Midbrain (tissue), 1 donor: ENCODE results near the gene TMEM51.

Source experiments
- DNase-seq: peaks from one replicate; lab custom pipeline; 2025; lab: John Stamatoyannopoulos, UW

TMEM51 gene

GRCh38 chr1:15196807-15197530 lies 43.4 kb downstream of the TMEM51 start:
- DNase-seq, result no peak

- DNase-seq, result no peak
Measured at GRCh38 chr1:15197591-15198447, 44.3 kb downstream of the TMEM51 start.

- DNase-seq, result no peak
Measured at GRCh38 chr1:15198684-15199083, 45.1 kb downstream of the TMEM51 start.

GRCh38 chr1:15201221-15201620 lies 47.7 kb downstream of the TMEM51 start:
- DNase-seq, result no peak

GRCh38 chr1:15201849-15202551 lies 48.5 kb downstream of the TMEM51 start:
- no peak for DNase-seq

GRCh38 chr1:15204931-15205330 lies 51.4 kb downstream of the TMEM51 start:
- no peak for DNase-seq

- no peak for DNase-seq
Measured at GRCh38 chr1:15205586-15206346, 52.2 kb downstream of the TMEM51 start.

- DNase-seq, result no peak
Measured at GRCh38 chr1:15206418-15207030, 53.0 kb downstream of the TMEM51 start.

- peak; percentile 32 for DNase-seq
Measured at GRCh38 chr1:15207031-15207828, 53.7 kb downstream of the TMEM51 start.

- DNase-seq, result no peak
Measured at GRCh38 chr1:15207829-15208429, 54.4 kb downstream of the TMEM51 start.

- no peak for DNase-seq
Measured at GRCh38 chr1:15210651-15211375, 57.3 kb downstream of the TMEM51 start.

- no peak for DNase-seq
Measured at GRCh38 chr1:15211424-15211823, 57.9 kb downstream of the TMEM51 start.

- no peak for DNase-seq
Measured at GRCh38 chr1:15212216-15212953, 58.8 kb downstream of the TMEM51 start.

- no peak for DNase-seq
Measured at GRCh38 chr1:15212954-15213291, 59.4 kb downstream of the TMEM51 start.

- no peak for DNase-seq
Measured at GRCh38 chr1:15213341-15213821, 59.8 kb downstream of the TMEM51 start.

- DNase-seq, result no peak
Measured at GRCh38 chr1:15214527-15214926, 61.0 kb downstream of the TMEM51 start.

GRCh38 chr1:15215116-15215515 lies 61.6 kb downstream of the TMEM51 start:
- DNase-seq, result no peak

- no peak for DNase-seq
Measured at GRCh38 chr1:15217654-15218053, 64.1 kb downstream of the TMEM51 start.
